ENCODE data around the gene ANKRD39.
"Not testable (repeated sequence)": the region's sequence is repeated elsewhere in the genome, so short reads cannot be mapped to it uniquely, and the experiment has no call there.

The ANKRD39 gene, protein sequence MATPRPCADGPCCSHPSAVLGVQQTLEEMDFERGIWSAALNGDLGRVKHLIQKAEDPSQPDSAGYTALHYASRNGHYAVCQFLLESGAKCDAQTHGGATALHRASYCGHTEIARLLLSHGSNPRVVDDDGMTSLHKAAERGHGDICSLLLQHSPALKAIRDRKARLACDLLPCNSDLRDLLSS

DNA sequence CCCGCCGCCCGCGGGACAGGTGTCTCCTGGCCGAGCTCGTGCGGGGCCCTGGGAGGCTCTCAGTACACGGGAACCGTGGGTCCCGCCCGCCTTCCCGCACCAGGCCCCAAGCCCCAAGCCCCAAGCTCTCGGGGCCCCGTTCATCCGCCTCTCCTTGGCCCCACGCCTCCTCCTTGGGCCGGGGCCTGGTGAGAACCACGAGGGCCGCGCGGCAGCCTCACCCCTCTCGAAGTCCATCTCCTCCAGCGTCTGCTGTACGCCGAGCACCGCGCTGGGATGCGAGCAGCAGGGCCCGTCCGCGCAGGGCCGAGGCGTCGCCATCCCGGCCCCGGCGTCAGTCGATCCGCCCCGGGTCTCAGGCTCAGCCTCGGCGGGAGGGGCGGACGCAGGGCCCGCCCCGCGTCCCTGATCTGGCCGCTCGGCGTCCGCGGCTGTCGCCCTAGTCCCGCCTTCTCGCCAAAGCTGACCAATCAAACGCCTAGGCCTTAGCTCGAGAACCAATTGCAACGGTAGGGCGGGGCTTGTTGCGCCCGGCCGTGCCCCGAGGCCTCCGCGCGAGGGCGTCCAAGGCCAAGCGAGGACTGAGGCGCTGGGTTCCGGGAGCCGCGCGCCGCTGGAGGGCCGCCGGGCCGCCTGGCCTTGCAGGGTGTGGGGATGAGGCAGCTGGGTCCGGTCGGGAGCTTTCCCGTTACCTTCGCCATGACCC, at the start of gene ANKRD39:
ANKRD39 (minus strand) TSS at position 350 of the 706 bp plus-strand sequence; CDS start at position 321, 29 bp downstream.
- peak; percentile 93 to 94 for DNase-seq (ENCODE audit: low read depth in 2 of 2)

DNA sequence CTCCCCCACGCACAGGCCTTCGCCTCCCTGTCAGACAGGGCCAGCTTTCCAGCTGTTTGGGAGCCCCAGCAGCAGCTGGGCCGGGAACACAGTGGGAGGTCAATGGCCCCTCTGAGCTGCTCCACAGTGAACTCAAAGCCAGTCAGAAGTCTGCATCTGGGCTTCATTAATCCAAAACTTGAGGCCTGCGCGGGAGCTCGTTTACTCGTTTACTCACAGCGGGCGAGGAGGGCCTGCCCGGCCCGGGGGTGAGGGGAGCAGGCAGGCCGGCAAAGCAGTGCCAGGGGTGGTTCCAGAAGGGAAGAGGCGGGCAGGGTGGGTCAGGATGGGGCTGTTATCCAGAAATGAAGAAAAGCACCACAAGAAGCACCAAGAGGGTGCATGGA, 48.9 kb upstream of the ANKRD39 start:
- no peak for DNase-seq (ENCODE audit: low read depth in 2 of 2)

DNA sequence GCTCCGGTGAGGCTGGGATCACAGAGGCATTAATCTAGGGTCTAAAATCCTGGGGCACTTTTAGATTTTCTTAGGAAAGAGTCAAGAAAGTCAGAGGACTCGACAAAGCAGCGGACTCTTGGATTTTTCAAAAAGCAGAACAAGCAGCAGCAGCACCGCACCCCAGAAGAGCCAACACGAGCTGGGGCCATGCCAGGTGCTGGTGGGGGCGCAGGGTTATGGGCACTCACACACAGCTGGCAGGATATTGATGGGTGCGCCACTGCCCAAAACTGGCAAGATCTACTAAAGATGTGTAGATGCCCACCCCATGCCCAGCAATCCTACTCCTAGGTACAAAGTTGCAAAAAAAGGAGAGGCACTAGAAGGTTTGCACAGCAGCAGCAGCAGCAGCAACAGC, 46.0 kb upstream of the ANKRD39 start:
- no peak for DNase-seq (ENCODE audit: low read depth in 2 of 2)

DNA sequence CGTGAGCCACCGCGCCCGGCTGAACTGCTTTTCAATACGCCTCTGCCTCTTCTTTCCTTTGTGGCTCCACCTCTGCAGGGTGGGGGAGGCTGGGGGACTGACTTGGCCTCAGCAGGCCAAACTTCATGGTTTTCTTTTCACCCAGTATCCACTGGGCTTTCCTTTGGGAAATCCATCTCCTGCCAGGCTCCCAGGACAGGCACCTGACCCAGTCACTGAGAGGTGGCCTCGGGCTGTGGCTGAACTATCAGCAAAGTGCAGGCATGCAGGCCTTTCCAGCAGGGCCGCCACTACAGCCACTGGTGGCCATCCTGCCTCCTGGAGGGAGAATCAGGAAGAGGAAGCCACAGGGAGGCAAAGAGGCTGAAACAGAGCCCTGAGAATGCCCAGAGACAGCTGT, 45.5 kb upstream of the ANKRD39 start:
- DNase-seq (ENCODE audit: low read depth in 2 of 2) = no peak

DNA sequence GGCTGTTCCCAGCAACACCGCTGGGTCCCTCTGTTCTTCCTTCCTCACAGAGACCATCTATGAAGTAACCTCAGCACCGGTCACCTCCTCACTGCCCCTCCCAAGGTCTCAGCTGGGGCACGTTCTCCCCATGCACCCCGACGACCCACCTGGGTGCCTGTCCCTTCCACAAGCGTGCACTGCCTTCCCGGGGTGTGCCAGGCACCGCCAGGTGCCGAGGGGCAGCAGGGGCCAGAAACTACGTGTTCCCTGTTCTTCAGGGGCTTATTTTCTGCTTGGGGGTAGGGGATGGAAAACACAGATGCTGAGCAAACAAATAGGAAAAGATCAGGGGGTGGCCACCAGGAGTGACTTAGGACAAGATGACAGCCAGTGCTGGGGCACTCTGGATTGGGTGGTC, 42.4 kb upstream of the ANKRD39 start:
- DNase-seq (ENCODE audit: low read depth in 2 of 2) = no peak

DNA sequence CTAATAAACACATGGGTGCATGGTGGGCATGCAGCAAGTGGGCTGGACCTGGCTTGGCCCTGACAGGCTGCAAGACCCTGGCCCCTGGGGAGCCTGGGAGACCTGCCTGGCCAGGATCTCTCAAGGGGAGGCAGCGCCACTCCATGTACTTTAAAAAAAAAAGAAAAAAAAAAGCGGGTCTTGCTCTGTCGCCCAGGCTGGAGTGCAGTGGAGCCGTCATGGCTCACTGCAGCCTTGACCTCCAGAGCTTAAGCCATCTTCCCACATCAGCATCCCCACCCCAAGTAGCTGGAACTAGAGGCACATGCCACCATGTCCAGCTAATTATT, 41.6 kb upstream of the ANKRD39 start:
- DNase-seq (ENCODE audit: low read depth in 2 of 2) = no peak

DNA sequence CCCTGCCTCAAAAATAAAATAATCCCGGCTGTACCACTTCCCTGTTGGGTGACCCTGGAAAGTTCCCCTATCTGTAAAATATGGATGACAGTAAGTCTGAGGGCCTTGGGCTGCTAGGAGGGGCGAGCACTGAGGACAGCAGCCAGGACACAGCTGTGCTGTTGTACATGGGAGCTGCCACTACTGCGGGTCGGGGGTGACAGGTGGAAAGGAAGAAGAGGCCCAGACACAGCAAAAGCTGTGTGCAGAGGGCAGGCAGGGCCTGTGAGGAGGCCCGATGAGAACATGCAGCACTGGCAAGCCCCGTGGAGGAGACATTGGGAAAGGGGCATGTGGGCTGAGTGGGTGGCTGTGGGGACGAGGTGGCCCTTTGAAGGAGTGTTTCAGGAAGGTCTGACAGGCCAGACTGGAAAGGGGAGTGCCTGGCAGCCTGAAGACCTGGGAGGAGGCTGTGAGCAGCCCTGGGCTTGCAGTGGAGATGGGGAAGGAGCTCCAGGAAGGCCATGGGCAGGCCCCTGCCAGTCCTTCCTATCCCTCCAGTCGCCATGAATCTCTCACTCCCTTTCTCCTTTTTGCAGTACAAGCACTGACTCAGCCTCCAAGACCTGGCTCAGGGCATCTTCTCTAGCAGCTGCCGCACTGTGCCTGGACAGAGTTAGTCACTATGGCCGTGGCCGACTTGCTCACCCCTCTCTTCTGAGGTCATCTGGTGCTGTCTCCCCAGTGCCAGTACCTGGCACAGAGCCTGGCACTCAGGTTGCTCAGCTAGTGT, 41.0 kb upstream of the ANKRD39 start:
- no peak for DNase-seq (ENCODE audit: low read depth in 2 of 2)

DNA sequence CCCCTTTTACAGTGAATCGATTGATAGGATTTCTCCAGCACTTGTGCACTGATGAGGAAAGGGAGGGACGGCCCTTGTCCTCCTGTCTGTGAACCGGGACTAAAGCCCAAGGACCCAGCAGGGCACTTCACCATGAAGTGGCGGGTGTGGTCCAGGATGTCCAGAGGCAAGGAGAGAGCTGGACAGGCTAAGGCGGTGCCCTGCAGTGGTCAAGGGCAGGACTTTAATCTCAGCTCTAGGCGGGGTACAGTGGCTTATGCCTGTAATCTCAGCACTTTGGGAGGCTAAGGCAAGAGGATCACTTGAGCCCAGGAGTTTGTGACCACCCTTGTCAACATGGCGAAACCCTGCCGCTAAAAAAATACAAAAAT, 40.3 kb upstream of the ANKRD39 start:
- DNase-seq (ENCODE audit: low read depth in 2 of 2) = no peak

DNA sequence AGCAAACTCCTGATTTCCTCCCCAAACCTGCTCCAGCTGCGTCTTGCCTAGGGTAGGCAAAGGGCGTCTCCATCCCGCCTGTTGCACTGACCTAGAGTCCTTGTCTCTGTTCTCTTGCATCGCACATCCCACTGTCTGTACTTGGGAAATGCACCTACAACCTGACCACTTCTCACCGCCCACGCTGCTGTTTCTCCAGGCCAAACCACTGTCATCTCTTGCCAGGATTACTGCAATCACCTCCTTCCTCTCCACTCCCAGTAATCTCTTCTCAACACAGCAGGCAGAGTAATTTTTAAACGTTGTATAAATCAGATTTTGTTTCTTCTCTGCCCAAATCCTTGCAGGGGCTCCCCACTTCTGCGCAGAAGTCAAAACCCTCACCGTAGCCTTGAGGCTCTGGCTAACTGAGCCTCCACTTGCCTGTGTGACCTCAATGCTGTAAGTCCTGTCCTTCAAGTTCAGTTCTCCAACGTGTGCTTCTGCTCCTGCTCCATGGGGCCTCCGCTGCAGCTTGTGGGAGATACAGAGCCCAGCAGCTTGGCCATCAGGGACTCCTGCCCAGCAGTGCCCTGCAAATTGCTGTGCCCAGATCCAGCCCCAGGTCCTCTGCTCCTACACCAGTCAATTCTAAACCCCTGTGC, 39.8 kb upstream of the ANKRD39 start:
- DNase-seq (ENCODE audit: low read depth in 2 of 2) = no peak

DNA sequence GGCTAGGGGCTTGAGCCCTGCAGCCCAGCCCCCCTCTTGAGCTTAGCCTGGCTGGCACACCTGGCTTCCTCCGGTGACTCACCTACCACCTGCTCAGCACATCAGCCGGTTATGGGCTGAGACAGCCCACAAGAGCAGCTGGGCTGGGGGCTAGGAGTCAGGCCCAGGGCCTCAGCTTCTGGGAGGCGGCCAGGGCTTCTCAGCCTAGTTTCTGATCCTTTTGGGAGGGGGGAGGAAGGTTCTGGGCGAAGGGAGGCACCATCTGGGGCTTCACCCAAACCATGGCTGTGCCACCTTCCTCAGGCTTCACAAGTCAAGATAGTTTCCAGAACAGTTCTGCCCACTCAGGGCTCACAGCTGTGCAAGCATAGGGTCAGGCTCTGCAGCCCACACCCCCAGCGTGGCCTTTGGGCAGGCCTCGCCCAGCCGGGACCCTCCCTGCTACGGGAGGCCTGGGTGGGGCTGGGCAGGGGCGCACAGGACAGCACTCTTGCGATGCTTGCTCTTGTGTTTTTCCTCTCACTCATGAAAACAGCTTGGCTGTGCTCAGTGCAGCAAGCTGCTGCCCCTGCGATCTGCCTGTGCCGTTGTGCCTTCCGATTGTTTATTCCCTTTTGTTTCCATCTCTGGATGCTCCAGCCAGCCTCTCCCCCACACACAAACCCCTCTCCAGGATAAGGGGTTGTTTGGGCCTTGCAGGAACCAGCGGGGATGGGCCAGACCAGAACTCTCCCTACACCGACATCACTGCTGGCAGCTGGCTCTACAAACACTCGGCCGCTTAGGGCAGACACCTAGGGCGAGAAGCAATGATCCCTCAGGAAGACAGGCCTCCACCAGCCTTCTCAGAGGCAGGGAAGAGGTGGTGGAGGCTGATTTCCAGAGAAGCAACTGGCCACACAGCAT, 38.2 kb upstream of the ANKRD39 start:
- DNase-seq (ENCODE audit: low read depth in 2 of 2) = no peak

DNA sequence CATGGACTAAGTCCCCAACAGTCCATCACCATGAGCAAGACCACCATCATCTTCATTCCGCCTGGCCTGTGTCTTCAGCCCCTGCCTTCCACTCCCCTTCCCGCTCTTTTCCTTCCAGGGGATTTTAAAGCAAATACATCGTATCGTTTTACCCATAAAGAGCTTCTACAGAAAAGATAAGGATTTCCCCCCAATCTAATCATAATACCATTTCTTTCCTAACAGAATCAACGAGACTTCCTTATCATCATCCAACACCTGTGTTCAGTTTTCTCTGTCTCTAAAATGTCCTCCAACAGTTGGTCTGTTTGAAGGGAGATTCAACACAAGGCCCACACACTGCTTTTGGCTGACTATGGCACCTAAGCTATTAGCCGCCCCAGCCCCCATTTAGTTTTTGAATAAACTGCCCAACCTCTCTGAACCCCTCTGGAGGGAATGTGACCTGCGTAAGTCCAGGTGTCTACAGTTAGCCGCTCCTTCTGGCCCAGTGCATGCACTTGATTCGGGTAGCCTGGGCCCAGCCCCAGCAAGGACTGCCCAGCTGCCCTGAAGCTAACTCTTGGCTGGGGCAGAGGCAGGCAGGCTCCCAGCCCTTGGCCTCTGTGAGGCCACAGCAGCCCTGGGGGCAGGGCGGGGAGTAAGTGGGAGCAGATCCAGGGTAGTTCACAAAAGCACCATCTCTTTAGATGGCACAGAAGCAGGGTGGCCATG, 37.4 kb upstream of the ANKRD39 start:
- DNase-seq (ENCODE audit: low read depth in 2 of 2) = no peak

DNA sequence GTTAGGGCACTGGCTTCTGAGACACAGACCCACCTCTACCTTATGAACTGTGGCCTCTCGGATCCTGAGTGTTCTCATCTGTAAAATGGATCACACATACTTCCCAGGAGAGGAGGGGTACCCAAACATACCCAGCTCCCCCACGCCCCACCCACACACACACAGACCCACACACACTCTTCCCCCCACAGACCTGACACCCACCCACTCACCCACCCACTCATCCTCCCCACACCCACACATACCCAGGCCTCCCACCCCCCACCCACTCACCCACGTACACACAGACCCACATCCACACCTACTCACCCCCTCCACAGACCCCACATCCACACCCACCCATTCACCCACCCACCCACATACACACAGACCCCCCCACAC, 36.3 kb upstream of the ANKRD39 start:
- no peak for DNase-seq (ENCODE audit: low read depth in 2 of 2)

DNA sequence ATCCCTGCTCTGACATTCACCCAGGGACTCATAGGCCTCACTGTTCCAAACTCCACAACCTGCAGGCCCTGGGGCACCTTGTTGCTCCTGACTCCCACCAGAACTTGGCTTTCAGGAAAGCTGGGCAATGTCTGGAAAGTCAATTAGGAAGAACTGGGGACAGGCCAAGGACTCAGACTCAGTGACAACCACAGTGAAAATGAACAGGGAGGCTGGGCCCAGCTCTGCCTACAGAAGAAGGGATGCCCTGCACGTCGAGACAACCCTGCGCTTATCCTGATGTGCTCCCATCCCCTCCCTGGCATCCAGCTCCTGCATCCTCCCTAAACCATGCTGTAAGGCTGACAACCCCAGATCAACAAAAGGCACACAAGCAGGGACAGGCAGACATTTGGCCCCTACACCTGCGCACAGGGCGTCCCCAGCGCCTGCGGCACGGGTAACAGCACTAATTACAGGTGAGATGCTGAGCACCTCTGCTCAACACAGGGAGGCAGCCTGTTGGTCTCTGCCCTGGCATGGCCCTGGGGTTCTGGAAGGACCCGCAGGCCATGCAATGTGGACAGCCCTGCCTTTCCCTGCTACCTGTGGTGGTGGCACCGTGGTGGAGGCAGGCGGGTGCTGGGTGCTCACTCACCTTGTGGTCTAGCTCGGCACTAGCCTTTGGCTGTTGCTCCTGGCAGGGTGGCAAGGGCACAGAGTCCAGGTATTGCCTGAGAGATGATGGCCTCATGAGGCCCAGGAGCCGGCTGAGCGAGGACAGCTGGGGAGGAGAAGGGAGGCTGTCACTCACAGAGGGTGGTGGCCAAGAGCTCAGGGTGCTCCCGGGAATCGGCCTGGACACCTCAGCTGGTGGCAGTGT, 35.7 kb upstream of the ANKRD39 start:
- no peak for DNase-seq (ENCODE audit: low read depth in 2 of 2)

DNA sequence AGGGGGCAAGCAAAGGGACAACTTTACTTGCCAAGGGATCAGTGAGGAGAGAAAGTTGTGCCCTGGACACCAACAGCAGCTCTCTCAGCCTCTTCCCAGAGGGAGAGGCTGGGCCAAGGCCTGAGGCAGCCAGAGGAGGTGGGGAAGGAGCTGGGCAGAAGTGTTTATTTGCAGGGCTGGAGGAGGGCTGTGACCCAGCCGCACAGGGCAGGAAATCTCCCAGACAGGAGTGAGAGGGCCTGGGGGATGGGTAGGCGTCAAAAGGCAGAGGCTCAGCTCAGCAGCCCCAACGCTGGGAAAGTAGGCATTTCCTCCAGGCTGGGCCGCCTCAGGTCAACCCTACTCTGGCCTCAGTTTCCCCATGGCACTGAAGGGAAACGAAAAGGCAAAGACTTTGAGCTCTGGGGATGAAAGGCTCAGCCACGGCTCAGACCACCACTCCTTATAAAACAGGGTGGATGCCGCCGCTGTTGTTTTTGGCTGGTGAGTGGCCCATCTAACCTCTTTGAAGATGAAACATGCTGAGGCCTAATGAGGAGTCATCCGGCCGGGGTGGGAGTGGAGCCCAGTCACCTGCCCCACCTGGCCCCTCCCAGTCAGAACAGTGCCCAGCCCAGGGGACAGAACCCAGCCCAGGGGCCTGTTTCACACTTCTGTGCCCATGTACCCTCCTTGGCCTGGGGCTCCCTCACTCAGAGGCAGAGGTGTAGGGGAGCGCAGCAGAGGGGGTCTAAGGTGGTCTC, 33.9 kb upstream of the ANKRD39 start:
- no peak for DNase-seq (ENCODE audit: low read depth in 2 of 2)

DNA sequence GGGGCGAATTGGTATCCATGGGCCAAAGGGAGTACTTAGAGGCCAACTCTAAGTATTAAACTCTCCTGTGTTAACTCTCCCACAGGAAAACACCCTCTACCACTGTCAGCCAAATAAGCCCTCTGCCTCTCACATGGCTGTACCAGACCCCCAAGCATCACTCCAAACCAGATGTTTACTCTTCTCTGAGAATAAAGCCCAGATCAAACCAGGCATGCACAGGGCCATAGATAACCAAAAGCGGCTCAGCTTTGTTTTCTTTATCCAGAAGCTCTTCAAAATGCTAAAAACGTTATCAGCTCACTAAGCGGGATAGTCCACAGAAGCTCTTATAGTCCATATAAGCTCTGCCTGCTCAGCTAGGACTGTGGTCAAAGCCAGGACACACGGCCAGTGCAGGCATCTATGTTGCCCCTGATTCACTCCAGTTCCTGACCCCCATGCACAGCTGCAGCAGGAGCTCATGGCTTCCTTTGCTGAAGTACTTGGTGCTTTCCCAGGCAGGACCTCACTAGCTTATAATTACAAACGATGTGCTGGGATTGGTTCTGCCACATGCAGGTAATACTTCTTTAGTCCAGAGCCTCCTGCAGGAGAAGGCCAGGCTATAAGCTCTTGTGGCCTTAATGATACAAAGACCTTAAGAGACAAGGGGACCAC, 33.0 kb upstream of the ANKRD39 start:
- DNase-seq (ENCODE audit: low read depth in 2 of 2) = no peak

DNA sequence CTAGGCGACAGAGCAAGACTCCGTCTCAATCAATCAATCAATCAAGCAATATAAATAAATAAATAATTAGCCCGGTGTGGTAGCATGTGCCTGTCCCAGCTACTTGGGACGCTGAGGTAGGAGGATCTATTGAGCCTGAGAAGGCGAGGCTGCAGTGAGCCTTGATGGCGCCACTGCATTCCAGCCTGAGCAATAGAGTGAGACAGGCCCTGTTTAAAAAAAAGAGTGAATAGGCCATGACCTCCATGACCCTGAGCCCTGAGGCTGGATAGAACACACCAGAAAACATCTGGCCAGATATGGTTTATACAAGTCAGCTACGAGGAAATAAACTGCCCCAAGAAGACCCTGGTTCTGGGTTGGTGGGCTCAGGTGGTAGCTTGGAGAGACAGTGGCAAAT, 32.4 kb upstream of the ANKRD39 start:
- no peak for DNase-seq (ENCODE audit: low read depth in 2 of 2)

DNA sequence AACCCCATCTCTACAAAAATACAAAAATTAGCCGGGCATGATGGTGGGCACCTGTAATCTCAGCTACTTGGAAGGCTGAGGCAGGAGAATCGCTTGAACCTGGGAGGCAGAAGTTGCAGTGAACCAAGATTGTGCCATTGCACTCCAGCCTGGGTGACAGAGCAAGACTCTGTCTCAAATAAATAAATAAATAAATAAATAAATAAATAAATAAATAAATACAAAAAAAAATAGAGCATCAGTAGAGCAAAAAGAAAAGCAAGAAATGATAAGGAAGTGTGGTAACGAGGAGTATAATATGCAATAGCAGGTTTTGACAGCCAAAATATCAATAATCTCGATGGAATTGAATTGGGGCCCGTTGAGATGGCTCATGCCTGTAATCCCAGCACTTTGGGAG, 31.7 kb upstream of the ANKRD39 start:
- DNase-seq (ENCODE audit: low read depth in 2 of 2) = not testable (repeated sequence)

DNA sequence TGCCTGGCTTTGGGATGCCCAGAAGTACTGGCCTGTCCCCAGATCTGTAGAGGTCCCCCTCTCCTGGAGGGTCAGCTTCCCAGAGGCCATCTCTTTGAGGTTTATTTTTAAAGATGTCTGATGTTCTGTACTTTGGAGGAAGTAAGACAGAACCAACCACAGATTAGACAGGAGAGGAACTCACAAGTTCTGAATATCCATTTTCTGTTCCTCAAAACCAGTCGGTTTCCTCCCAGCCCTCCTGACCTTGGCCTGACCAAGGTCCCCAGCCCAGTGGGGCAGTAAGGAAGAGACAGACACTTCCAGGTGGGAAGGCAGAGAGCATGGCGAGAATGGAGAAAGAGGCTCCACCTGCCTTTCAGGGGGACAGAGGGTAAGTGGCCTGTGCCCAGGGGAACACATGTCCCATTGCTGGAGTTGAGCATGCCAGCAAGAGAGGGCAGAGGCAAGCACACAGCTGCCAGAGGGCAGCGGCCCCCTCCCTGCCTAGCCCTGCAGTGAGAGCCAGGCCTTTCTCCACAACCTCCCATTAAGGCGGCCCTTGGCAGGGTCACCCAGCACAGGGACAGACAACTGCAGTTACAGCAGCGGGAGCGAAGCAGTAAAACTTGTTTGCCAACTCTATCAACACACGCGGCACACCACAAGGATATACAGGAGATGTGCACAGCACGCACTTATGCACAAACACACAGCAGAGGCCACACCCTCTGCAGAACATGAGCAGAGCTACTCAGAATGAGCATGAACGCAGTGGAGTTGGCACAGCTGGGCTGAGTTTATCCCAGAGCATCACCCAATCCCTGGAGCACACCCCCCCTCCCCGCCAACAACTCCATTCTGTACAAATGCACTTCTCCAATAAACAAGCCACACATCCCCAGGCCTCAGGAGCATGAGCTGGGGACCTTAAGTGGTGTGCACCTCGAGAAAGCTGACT, 30.5 kb upstream of the ANKRD39 start:
- no peak for DNase-seq (ENCODE audit: low read depth in 2 of 2)
